A204.1 (cell line): ENCODE results near the gene OCA2.
"Not testable (repeated sequence)": the region's sequence is repeated elsewhere in the genome, so short reads cannot be mapped to it uniquely, and the experiment has no call there.

ENCODE experiments used
- FAIRE-seq: peaks from 2 replicates; lab custom pipeline; 2012; peaks lifted over from hg19 to GRCh38; lab: Jason Lieb, UNC

OCA2 gene

DNA sequence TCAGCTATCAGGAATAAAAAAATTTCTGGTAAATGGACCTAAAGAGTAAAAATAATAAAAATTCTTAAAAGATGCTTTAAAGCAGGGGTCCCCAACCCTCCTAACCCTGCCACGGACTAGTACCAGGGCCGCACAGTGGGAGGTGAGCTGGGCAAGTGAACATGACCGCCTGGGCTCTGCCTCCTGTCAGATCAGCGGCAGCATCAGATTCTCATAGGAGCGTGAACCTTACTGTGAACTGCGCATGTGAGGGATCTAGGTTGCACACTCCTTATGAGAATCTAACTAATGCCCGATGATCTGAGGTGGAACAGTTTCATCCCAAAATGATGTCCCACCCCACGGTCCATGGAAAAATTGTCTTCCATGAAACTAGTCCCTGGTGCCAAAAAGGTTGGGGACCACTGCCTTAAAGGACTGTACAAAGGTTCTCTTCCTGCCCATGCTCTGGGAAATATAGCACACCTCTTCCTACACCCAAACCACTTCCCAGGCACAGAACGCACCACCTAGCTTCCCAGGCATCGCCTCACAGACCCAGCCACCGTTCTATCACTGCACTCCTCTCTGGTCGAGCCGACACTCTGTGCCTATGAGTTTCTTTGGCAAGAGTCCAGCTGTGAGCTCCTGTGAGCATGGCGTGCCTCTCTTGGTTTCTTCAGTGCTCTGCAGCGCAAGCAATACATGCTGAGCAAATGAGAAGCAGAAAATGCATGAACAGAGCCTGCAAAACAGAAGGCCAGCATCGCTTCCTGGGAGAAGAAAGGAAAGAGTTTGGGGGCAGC, 104.9 kb downstream of the OCA2 start:
- no peak for FAIRE-seq

DNA sequence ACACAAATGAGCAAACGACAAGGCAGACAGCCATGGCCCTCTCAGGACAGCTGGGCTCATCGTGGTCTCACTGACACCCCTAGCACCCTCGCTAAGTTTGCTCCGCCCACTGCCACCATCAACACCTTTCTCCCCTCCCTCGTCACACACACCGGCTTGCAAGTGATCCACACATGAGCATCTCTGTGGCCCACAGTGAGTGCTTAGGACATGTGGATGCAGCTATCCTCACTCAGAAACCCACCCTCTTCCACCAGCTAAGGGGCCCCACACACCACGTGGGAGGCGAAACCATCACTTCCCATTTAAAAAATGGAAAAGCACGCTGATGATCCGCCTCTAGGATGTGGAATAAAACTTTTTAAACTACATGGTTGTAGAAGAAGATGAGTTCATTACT, 105.6 kb downstream of the OCA2 start:
- no peak for FAIRE-seq

DNA sequence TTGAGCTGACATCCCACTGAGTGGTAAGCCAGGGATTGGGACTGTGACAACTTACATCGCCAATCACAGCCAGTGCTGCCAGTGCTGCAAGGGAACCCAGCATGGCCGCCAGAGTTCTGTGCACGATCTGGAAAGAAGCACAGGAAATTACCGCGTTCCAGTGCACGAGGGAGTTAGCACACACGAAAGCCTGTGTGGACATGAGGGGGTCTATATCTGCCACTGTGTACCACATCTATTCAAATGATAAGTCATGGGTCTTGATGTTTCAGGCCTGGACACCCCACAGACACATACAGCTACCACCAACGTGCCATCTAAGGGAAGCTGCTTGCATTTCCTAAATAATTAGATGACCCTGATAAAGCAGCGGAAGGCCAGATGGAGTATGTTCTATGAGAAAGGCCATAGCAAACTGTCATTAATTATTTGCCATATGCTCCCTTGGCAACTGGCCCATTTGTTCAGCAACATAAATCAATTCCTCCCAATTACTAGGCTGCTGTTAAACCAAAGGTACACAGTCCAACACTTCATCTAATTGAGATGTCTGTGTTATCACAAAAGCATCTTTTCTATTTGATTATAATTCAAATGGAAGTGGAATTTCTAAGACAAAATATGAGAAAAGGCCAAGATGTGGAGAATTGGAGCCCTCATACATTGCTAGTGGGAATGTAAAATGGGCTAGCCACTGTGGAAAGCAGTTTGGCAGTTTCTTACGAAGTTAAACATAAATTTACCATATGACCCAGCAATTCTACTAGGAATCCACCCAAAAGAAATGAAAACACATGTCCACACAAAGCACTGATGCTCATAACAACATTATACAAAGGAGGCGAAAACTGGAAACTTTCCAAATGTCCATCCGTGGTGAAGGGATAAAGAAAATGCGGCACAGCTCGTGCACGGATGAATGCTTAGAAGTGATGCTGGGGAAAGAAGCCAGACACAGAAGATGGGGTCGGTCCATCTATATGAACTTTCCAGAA, 108.3 kb downstream of the OCA2 start:
- no peak for FAIRE-seq

DNA sequence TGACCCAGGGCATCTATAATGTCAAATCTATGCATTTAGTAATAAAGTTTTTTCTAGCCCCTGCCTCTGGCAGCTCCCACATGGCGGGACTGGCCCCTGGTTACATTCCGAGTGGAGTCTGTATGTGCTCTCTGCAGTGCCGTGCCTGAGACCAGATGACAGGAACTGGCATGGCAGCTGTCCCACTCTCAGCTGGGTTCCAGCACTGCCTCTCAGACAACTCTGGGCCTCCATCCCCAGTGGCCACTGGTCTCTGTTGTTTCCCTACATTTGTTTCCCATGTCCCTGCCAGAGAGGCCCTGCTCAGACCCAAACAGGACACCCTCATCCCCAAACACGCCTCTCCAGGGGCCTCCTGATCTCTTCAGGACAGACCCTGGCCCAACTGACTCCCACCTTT, 109.3 kb downstream of the OCA2 start:
- no peak for FAIRE-seq

DNA sequence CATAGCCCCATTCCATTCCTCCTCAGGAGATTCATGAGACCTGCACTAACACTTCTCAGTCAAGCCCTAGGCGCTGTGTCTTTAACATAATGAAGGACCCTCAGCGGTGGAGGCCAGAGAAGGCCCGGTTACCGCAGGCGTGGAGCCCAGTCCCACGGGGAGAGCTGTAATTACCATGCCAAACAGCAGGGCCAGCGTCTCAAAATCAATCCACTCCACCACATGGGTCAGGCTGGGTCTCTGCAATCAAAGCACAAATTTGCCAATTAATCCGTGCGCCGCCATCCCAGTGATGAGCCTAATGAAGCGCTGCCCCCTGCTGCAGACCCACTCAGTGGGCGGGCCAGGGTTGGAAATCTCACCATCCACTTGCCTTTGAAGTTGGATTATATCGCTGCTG, 109.7 kb downstream of the OCA2 start:
- no peak for FAIRE-seq

DNA sequence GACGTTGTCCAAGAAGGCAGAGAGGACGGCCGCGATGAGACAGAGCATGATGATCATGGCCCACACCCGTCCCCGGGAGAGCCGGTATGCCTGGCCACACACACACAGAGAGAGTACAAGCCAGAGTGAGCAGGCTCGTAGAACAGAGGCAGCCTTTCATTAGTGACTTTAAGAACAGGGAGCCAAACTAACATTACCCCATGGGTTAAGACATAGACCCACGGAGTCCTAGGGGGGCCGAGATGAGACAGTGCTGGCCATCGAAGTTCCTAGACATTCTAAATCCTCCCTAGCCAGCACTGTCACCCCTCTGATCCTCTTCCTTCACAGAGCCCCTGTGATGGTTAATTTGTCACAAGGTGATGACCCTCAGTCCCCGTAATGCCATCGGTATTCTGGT, 114.0 kb downstream of the OCA2 start:
- no peak for FAIRE-seq

DNA sequence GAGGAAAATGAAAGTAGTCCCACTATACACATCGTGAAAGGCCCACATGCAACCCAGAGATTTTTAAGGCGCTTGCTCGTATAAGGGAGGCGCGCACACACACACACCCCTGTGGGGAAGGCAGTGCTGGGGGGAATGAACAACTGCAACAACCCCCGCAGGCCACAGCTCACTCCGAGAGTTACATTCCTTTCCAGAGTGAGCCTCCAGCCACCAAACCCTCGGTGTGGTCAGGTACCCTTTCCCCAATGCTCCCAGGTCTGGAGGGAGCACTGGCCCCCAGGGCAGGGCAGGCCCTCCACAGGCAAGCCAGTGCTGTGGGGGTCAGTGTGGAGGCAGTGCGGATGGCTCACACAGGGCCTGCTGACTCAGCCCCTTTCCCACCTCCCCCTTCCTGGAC, 115.6 kb downstream of the OCA2 start:
- no peak for FAIRE-seq

DNA sequence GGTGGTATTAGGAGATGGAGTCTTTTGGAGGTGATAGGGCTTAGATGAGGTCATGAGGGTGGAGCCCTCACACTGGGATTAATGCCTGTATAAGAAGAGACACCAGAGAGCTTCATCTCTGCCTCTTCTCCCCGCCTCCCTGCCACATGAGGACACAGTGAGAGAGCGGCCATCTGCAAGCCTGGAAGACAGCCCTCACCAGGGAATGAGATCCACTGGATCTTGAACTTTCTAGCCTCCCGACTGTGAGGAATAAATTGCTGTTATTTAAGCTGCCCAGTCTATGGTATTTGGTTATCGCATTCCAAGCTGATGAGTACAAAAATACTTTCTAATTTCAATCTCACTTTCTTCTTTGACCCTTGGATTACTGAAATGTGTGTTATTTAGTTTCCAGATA, 121.4 kb downstream of the OCA2 start:
- FAIRE-seq: no peak

DNA sequence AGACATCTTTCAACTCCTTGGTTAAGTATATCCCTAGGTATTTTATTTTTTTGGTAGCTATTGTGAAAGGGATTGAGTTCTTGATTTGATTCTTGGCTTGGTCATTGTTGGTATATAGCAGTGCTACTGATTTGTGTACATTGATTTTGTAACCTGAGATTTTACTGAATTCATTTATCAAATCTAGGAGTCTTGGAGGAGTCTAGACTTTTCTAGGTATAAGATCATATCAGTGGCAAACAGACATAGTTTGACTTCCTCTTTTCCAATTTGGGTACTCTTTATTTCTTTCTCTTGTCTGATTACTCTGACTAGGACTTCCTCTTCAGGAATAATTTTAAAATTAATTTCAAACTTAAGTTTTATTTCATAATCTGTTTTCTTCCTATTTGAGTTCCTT, 125.2 kb downstream of the OCA2 start:
- FAIRE-seq: no peak

DNA sequence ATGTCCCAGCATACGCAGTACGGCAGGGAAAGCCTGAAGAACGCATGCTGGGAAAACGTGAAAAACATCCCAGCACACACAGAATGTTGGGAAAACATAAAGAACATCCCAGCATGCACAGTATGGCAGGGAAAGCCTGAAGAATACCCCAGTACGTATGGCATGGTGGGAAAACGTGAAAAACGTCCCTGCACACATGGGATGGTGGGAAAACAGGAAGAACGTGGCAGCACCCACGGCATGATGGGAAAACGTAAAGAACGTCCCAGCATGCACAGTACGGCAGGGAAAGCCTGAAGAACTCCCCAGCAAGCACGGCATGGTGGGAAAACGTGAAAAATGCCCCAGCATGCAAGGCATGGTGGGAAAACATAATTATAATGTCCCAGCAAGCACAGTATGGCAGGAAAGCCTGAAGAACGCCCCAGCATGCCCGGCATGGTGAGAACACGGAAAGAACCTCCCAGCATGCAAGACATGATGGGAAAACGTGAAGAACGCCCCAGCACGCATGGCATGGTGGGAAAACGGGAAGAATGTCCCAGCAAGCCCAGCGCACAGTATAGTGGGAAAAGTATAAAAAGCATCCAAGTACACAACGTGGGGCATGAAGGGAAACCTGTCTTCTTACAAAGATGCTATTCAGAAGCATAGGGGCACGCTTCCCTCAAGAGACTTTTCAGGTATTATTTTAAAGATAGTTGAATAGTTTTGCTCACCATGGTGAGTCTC, 128.3 kb downstream of the OCA2 start:
- no peak for FAIRE-seq

DNA sequence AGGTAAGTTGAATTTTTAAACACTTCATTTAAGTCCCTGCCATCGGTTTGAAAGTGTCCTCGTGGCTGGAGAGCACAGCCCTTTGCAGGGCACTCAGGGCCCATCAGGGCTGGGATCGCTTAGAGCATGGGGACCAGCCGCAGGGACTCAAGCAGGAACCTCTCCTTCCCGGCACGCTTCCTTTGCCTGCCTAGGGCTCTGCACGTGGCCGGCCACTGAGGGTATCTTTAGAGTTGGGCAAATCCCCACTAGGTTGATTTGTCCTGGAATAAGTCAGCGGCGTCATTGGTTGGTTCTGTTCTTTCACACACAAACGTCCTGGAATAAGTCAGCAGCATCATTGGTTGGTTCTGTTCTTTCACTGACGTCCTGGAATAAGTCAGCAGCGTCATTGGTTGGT, 131.6 kb downstream of the OCA2 start:
- FAIRE-seq: no peak

DNA sequence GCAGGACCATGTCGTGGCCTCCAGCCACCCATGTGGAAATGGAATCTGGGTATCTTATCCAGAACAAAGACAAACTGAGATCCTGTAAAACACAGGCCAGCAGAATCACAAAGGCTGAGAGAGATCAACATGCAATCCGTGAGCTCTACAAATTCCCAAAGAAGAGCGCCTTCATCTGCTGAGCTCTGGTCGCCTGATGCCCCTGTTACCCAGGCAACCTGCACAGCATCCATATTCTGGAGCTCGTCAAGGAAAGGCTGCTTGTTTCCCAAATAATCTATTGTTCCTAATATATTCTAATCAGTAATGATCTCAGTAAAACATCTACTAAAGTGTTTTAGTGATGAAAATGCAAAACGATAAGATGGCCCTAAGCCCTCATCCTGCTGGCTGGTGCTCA, 133.6 kb downstream of the OCA2 start:
- no peak for FAIRE-seq

DNA sequence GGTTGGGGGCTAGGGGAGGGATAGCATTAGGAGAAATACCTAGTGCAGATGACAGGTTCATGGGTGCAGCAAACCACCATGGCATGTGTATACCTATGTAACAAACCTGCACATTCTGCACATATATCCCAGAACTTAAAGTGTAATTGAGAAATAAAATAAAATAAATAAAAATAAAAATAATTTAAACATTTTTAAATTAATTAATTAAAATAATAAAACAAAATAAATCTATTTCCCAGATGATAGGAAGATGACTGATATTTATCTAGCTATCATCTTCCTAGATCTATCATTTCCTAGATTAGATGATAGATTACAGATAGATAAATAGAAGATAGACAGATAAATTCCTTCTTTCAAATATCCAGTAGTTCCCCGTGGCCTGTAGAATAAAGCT, 137.3 kb downstream of the OCA2 start:
- FAIRE-seq: no peak

DNA sequence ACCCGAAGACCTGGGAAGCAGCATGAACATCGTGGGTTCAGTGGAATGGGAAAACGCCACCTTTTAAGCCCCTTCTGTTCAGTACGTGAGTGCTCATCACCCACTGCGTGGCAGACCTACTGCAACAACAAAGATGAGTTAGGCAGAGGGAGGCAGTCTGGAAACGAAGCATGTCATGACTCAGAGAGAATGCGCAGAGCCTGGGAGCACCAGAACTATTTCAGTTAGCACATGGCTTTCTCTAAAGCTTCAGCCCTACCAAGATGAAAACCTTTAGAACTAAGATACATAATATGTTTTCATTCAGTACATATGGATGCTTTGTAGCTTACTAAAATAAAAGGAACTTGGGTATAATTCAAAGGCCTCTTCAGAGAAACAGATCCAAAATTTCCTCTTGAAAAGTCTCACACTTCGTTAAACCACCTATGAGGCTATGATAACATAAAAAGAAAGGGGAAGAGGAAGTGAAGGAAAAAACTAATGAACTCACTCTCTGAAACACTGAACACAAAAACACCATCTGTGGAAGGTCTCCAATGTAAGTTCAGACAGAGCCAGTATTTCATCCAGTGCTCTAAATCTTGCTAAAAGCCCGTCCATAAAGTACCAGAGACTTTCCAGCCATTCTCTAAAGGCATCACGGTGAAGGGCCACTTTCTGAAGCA, 140.1 kb downstream of the OCA2 start:
- FAIRE-seq: no peak

DNA sequence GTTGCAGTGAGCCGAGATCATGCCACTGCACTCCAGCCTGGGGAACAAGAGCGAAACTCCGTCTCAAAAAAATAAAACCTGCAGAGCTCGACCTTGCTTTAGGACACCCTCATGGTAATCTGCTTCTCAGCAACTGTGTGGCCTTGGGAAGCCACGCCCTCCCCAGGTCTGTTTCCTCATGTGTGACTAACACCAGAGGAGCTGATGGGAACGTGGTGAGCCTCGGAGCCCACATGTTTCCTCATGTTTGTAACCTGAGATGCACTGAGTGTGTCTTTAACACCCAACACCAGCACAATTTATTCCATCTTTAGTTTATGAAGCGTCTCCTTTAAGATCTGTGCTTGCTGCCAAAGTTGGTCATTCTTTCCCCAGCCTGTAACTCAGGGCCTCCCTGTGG, 142.8 kb downstream of the OCA2 start:
- no peak for FAIRE-seq

DNA sequence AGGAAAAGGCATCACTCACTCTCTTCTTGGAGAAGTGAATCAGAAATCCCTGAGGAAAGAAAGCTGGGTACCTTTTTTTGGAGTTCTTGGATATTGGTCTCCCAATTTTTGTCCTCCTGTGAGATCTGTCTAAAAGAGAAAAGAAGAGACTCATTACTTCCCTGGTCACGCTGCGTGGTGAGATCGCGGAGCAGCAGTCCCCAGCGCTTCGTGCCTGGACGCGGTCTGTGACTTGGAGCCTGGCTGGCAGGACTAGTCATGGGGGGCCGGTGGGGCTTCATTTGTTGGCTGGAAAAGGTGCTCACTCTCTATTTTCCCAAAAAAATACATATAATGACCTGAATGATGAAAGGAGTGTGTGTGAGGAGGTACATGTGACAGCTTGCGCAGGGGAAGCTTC, 144.0 kb downstream of the OCA2 start:
- FAIRE-seq: no peak

DNA sequence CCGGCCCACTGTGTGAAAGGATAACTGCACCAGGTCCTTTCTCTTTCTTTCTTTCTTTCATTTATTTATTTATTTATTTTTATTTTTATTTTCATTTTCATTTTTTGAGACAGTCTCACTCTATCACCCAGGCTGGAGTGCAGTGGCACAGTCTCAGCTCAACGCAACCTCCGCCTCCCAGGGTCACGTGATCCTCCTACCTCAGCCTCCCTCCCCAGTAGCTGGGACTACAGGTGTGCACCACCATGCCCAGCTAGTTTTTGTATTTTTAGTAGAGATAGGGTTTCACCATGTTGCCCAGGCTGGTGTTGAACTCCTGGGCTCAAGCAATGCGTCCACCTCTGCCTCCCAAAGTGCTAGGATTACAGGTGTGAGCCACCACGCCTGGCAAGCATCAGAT, 146.5 kb downstream of the OCA2 start:
- FAIRE-seq: not testable (repeated sequence)

DNA sequence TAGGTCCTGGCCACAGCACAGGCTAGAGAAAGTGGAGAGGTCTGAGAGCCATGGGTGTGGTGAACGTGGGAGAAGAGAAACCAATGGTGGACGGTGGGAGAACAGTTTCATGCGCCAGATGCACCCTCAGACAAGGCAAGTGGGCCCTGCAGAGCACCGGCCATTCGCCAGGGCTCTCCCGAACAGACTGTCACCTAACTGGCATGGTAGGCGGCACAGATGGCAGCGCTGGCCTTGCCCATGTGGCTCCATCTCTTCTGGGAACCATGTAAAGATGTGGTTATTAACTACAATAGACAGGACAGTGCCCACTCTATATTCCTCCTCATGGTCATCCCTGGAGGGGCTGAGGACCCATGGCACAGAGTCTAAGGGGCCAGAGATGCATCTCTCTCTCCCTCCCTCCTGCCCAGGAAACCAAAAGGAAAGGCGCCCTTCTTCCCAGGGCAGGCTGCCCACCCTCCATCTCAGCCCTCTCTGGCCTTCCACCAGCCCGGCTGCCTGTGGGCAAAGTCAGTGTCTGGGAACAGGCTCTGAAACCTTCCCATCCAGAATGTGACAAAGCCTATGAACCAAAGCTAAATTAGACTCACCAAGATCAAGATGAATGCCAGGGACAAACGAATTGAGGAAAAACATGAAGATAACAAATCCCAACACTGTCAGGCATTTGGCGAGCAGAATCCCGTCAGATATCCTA, 147.8 kb downstream of the OCA2 start:
- no peak for FAIRE-seq

DNA sequence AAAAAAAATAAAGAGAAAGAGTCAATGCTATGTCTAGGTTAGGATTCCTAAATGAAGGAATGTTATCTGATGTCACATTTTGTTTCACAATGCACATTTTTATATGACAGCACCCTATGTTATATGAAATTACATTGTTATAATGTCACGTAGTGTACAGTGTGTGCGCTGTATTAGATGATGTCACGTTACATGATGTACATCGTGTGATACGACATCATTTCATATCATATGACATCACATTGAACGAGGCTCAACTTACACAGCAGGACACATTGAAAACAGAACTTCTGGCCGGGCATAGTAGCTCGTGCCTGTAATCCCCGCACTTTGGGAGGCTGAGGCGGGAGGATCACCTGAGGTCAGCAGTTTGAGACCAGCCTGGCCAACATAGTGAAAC, 150.0 kb downstream of the OCA2 start:
- no peak for FAIRE-seq

DNA sequence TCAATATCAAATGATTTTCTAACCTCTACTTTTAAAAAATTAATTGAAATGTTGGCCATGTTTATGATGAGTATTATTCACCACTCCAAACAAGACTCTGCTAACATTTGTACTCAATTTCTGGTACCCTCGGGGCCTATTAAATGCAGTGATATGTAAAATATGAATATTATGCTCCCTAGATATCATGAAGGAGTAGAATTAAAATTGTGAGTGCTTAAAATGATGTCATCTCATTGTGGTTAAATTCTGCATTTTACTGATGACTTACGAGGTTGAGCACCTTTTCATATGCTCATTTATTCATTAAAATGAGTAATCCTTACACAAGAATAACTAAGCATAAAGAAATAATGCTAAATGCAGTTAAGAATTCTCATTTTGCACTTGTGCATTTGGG, 159.9 kb downstream of the OCA2 start:
- no peak for FAIRE-seq

DNA sequence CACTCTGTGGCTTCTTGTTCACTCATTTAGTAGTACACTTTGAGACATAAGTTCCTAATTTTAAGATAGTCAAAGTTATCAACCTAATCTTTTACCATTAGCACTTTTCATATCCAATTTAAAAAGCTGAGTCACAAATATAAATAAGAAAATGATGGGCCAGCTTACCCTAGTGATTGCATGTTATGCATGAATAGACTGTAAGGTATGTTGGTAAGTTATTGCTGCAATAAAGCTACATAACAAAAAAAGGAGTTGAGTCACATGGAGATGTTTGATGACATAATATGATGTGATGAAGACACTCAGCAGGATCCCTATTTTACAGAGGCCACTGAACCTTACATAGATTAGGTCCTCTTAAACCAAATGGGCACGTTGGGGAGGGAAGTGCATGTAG, 161.3 kb downstream of the OCA2 start:
- FAIRE-seq: no peak

DNA sequence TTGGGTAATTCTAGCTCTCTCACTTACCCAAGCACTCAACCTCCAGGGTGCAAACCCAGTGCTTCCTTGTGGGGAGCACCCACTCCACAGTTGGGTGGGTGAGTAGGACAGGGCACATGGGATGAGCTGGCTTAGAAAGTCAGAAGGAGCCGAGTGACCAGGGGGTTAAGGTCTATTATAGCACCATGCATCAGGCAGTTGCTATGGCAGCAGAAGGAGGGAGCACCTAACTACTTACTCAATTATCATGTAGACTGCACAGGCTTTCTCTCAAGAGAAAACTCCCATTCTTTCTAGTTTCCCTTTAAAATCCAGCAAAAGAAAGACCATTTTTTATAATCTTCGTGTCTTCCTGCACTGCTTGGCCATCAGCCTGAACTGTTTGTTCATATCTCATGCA, 163.0 kb downstream of the OCA2 start:
- no peak for FAIRE-seq
